DOHH2 (cell line): ENCODE measurements around the gene DGKB.

Experiments used
- CTCF ChIP-seq: fragments of 200-600 bp; sonication (generic); IDR thresholded peaks from one replicate; pipeline ENCODE4 v1.5.1; 2014; ENCODE audit warnings: antibody characterized with exemption, mild to moderate bottlenecking, low read depth, low read length; ENCODE audit not compliant: poor library complexity, severe bottlenecking
- EZH2phosphoT487 ChIP-seq: fragments of 200-600 bp; sonication (generic); IDR thresholded peaks from 2 replicates; pipeline ENCODE4 v1.6.1; 2017; ENCODE audit warnings: borderline replicate concordance, mild to moderate bottlenecking, antibody characterized with exemption, low read length, moderate library complexity, mixed read lengths

GRCh38 chr7:14480281-14480680 is 422.3 kb downstream of the DGKB start:
- no peak for TF ChIP-seq CTCF
- TF ChIP-seq EZH2phosphoT487 = no peak
